Head of caudate nucleus (tissue), 42 donors: Measurements from ENCODE around the gene ZP2.
"Not testable (repeated sequence)": the region's sequence is repeated elsewhere in the genome, so short reads cannot be mapped to it uniquely, and the experiment has no call there.

Experiments
- DNase-seq, 42 donors: peaks; one replicate each; pipeline versions ENCODE4 v3.0.0 to v3.0.0-alpha.2; 2020 to 2021; ENCODE audit warnings: mixed read lengths in 7 of 42
- intact Hi-C: fragments of 100-400 bp; cut with DNase I; formaldehyde crosslinking; loops from one replicate; pipeline ENCODE4 v1.15.0; 2022

The ZP2 gene

GRCh38 chr16:21211486-21211885 is at the start of gene ZP2:
Gene ZP2 (minus strand): TSS chr16:21211574. CDS start chr16:21211547, 27 bp downstream.
- intact Hi-C loops, result no loop called here
- DNase-seq, result no peak

GRCh38 chr16:21257284-21257683 is 45.9 kb upstream of the ZP2 start:
- intact Hi-C loops, result no loop called here

GRCh38 chr16:21256636-21257035 is 45.3 kb upstream of the ZP2 start:
- no peak for DNase-seq
- intact Hi-C loops, result no loop called here

More at GRCh38 chr16:21257284-21257683, 45.9 kb upstream of the ZP2 start:
- DNase-seq, result no peak

- intact Hi-C loops, result no loop called here
- DNase-seq, result no peak
Measured at GRCh38 chr16:21253470-21253869, 42.1 kb upstream of the ZP2 start.

- intact Hi-C loops, result no loop called here
- DNase-seq, result peak in 19 of 42 donors; percentile 11 to 72 (median 22)
Measured at GRCh38 chr16:21250072-21250923, 38.9 kb upstream of the ZP2 start.

- intact Hi-C loops, result not testable (repeated sequence)
- DNase-seq, result peak in 2 of 42 donors; percentile 12 to 26
Measured at GRCh38 chr16:21248179-21248578, 36.8 kb upstream of the ZP2 start.

GRCh38 chr16:21244518-21245215 is 33.3 kb upstream of the ZP2 start:
- intact Hi-C loops, result no loop called here
- DNase-seq, result peak in 1 of 42 donors; percentile 33

- no peak for DNase-seq
- intact Hi-C loops, result no loop called here
Measured at GRCh38 chr16:21242756-21243155, 31.4 kb upstream of the ZP2 start.

GRCh38 chr16:21239646-21240045 is 28.3 kb upstream of the ZP2 start:
- no peak for DNase-seq
- intact Hi-C loops, result no loop called here

GRCh38 chr16:21236831-21237230 is 25.5 kb upstream of the ZP2 start:
- DNase-seq, result no peak
- intact Hi-C loops, result no loop called here

GRCh38 chr16:21235199-21235585 is 23.8 kb upstream of the ZP2 start:
- intact Hi-C loops, result no loop called here

GRCh38 chr16:21233521-21234150 is 22.3 kb upstream of the ZP2 start, which contains the start of gene ANKS4B:
Gene ANKS4B (plus strand): TSS chr16:21233699. CDS start chr16:21233738, 39 bp downstream.
- intact Hi-C loops, result no loop called here
- DNase-seq, result peak in 1 of 42 donors; percentile 9

More at GRCh38 chr16:21235199-21235585, 23.8 kb upstream of the ZP2 start:
- DNase-seq, result peak in 1 of 42 donors; percentile 9

GRCh38 chr16:21233045-21233520 is 21.7 kb upstream of the ZP2 start:
- DNase-seq, result no peak
- intact Hi-C loops, result no loop called here

- DNase-seq, result peak in 1 of 42 donors; percentile 35
- intact Hi-C loops, result no loop called here
Measured at GRCh38 chr16:21228361-21228872, 17.0 kb upstream of the ZP2 start.

- intact Hi-C loops, result no loop called here
- peak in 1 of 42 donors; percentile 3 for DNase-seq
Measured at GRCh38 chr16:21227866-21228265, 16.5 kb upstream of the ZP2 start.

GRCh38 chr16:21226749-21227148 is 15.4 kb upstream of the ZP2 start:
- DNase-seq, result no peak
- intact Hi-C loops, result no loop called here

GRCh38 chr16:21224800-21225199 is 13.4 kb upstream of the ZP2 start:
- intact Hi-C loops, result no loop called here
- no peak for DNase-seq

GRCh38 chr16:21223787-21224186 is 12.4 kb upstream of the ZP2 start:
- DNase-seq, result peak in 32 of 42 donors; percentile 3 to 61 (median 30)
- intact Hi-C loops, result no loop called here
